Hepatocyte (in vitro differentiated cells): ENCODE data around the gene AQP11.

Source experiments
- EZH2 ChIP-seq: fragments of 200-600 bp; sonication (generic); IDR thresholded peaks from 2 replicates; pipeline ENCODE4 v1.6.1; 2016; ENCODE audit warnings: antibody characterized with exemption, mild to moderate bottlenecking, borderline replicate concordance
- EZH2phosphoT487 ChIP-seq: fragments of 200-600 bp; sonication (generic); IDR thresholded peaks from one replicate; pipeline ENCODE4 v1.6.1; 2018; ENCODE audit warnings: antibody characterized with exemption, mild to moderate bottlenecking, low read depth, moderate library complexity; ENCODE audit not compliant: unreplicated experiment, severe bottlenecking
- TF ChIP-seq, protein P1 (sequence below): fragments of 200-600 bp; sonication (generic); IDR thresholded peaks from 2 replicates; pipeline ENCODE4 v1.5.1; 2016; ENCODE audit warnings: antibody characterized with exemption, mild to moderate bottlenecking; ENCODE audit not compliant: poor library complexity

DNA sequence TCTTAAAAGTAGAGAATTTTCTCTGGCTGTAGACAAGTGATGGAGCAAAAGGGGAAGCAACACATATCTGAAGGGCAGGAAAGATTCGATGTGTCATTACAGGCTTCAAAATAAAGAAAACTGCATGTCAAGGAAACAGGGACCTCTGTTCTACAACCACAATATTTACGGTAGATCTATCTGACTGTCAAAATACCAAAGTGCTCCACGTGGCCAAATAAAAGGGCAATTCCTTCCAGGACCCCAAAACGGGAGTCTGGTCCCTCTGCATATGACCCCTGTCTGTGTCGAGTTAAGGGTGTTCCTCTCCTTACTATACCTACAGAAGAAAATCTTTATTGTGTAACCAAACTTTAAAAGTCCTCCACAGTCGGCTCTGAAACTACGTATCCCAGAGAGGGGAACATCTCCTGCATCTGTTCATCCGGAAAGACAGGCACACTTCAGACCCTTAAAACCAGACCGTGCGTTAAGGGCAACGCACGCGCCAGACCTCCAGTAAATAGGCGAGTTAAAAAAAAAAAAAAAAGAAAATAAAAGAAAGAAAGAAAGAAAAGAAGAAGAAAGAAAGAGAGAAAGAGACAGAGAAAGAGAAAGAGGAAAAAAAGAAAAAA is 47.1 kb downstream of the AQP11 start:
- TF ChIP-seq, protein P1, sequence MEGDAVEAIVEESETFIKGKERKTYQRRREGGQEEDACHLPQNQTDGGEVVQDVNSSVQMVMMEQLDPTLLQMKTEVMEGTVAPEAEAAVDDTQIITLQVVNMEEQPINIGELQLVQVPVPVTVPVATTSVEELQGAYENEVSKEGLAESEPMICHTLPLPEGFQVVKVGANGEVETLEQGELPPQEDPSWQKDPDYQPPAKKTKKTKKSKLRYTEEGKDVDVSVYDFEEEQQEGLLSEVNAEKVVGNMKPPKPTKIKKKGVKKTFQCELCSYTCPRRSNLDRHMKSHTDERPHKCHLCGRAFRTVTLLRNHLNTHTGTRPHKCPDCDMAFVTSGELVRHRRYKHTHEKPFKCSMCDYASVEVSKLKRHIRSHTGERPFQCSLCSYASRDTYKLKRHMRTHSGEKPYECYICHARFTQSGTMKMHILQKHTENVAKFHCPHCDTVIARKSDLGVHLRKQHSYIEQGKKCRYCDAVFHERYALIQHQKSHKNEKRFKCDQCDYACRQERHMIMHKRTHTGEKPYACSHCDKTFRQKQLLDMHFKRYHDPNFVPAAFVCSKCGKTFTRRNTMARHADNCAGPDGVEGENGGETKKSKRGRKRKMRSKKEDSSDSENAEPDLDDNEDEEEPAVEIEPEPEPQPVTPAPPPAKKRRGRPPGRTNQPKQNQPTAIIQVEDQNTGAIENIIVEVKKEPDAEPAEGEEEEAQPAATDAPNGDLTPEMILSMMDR: no peak
- TF ChIP-seq EZH2 (no peak), EZH2phosphoT487 (no peak)
